ENCODE measurements around the gene SPCS2.
"Not testable (repeated sequence)": the region's sequence is repeated elsewhere in the genome, so short reads cannot be mapped to it uniquely, and the experiment has no call there.

SPCS2 gene

GRCh38 chr11:74950374-74950969, 1.4 kb downstream of the SPCS2 start:
- no peak for DNase-seq (ENCODE audit: low spot score)

DNA sequence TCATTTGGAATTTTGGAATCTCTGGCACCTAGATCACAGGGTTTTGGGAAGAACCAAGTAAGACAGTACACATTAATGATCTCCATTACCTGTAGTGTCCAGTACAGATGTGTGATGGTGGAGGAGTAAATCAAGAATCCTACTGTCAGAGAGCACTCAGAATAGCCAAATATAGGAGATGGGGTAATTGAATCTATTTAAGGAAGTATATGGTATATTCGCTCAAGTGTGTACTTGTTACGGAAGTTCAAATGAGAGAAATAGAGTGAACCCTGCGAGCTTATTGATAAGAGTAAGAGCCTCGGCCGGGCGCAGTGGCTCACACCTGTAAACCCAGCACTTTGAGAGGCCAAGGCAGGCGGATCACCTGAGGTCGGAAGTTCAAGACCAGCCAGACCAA, 2.2 kb downstream of the SPCS2 start:
- DNase-seq (ENCODE audit: low spot score) = no peak

DNA sequence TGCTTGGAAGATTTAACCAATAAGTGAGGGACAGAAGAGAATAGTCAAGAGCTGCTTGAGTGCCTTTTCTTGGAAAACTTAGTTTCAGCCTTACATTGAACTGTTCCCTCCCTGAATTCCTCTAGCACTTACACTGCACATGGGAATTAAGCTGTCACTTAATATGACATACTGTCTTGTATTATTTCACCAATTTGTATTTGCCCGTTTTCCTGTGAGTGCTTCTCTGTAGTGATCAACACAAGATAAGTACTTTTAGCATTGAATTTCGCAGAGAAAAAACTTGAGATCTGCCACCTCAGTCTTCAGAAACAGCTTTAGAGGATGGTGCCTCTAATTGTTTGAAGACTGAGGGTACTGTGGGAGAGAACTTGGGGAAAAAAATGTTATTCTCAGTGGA, 3.7 kb downstream of the SPCS2 start:
- DNase-seq (ENCODE audit: low spot score) = no peak

GRCh38 chr11:74953451-74953850, 4.4 kb downstream of the SPCS2 start:
- DNase-seq (ENCODE audit: low spot score) = no peak

DNA sequence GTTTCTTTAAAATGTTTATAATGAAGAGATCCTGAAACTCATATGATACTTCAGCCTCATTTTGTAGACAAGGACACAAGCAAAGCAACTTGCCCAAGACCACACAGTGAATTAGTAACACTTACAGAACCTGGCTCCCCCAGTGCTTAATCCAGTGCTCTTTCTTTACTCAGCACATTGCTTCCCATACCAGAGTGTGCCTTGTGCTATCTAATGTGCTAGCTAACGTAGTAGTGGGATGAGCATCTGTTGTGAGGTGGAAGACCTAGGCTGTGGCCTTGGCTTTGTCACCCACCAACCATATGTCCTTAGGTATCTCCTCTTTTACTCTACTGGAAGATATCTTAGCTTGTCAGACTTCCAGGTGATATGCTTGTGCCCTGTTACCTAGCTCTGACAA, 5.1 kb downstream of the SPCS2 start:
- no peak for DNase-seq (ENCODE audit: low spot score)

DNA sequence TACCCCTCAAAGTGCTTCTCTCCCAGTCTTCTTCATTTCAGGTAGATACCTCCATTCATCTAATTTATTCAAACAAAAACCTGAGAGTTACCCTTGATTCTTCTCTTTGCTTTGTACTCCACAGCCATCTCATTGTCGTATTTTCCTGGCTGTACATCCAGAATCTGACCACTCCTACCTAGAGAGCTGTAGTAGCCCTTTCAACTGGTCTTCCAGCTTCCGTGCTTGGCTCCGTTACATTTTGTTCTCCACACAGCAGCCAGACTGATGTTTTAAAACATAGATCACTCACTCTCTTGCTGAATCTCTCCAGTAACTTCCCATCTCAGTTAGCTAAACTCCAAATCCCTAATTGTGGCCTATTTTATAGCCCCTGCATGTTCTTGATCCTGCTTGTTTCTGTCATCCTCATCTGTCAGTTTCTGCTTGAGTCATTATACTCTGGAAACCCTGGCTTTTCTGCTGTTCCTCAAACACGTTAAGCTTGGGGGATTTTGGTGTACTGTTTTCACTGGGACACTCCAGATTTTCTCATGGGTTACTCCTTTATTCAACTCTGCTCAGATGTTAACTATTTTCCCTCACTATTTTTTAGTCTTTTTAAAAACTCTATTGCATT, 7.4 kb downstream of the SPCS2 start:
- no peak for DNase-seq (ENCODE audit: low spot score)

DNA sequence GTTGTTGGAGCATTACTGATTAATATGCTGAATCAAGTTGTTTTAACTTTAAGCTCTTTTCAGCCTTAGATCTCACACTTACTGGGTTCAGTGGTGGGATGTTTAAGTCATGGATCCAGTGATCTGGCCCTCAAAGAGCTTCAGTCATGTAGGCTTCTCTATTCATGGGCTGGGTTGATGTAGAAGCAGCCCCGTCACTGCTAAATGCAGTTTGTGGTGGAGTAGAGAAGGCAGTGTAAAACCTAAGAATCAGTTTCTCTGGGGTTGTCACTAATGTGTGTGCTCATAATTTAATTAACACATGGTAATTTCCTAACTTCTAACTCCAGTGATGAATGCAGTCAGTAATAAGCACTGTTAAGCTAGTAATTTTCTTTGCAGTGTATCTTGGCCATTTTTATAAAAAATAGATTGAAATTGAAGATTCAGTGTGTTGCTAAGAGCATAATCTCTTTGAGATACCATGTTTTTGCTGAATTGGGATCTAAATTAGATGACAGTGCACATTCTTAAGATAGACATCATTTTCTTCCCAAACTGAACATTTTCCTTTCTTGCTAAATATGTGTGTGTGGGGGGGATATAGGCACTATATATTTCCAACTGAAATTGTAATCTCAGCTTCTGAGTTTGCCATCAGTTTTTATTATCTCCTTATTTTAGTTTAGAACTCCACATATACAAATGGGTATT, 9.0 kb downstream of the SPCS2 start:
- no peak for DNase-seq (ENCODE audit: low spot score)

DNA sequence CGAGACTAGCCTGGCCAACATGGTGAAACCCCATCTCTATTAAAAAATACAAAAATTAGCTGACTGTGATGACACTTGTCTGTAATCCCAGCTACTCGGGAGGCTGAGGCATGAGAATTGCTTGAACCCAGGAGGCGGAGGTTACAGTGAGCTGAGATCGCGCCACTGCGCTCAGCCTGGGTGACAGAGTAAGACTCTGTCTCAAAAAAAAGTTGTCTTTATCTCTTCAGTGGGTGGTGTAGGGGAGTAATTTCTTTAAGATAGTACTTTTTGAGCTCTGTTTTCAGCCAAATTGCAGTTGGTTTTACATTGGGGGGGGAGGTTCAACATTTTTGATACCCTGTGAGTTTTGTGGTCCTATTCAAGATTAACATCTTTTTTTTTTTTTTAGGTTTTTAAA, 11.1 kb downstream of the SPCS2 start:
- DNase-seq (ENCODE audit: low spot score) = not testable (repeated sequence)

- no peak for DNase-seq (ENCODE audit: low spot score)
These were observed 17.6 kb downstream of the SPCS2 start for GRCh38 chr11:74966651-74967050.

GRCh38 chr11:74970852-74971395, 21.9 kb downstream of the SPCS2 start:
- no peak for DNase-seq (ENCODE audit: low spot score)

DNA sequence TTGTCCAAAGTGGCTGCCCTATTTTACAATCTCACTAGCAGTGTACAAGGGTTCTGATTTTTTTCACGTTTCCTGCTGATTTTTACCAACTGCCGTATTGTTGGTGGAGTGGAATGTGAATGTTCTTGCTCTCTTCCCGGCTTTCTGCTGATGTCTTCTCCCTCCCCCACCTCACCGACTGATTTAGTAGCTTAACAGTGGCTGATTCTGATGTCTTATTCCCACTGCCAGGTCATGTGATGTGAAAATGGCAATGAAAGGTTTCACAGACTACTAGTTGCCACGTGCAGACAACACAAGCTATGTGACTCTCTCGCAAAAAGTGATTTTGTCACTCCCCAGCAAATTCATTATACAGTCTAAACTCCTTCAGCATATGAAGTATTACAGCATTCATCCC, 22.4 kb downstream of the SPCS2 start:
- no peak for DNase-seq (ENCODE audit: low spot score)

GRCh38 chr11:74978041-74978440, 29.0 kb downstream of the SPCS2 start:
- DNase-seq (ENCODE audit: low spot score) = no peak

GRCh38 chr11:74980634-74981033, 31.6 kb downstream of the SPCS2 start:
- DNase-seq (ENCODE audit: low spot score) = no peak

- no peak for DNase-seq (ENCODE audit: low spot score)
These were observed 32.8 kb downstream of the SPCS2 start for GRCh38 chr11:74981888-74982287.

DNA sequence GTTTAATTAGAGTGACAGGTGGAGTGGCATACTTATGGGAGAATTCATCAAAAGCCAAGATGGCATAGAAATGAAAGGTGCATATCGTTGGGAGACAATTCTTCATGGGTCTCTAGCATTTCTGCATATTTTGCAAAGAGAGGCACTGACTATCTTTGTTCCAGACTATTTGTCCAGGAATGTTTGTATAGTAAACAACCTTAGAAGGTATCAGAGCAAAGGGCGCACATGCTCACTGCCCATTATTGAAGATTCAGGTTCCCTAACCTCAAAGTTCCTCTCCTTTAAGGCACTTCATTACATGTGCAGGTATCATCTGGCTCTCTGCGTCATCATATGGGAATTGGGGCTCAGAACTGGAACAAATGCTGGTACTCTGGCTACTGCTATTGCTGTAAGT, 35.0 kb downstream of the SPCS2 start:
- DNase-seq (ENCODE audit: low spot score) = no peak

GRCh38 chr11:74984730-74985129, 35.7 kb downstream of the SPCS2 start:
- DNase-seq (ENCODE audit: low spot score) = no peak

DNA sequence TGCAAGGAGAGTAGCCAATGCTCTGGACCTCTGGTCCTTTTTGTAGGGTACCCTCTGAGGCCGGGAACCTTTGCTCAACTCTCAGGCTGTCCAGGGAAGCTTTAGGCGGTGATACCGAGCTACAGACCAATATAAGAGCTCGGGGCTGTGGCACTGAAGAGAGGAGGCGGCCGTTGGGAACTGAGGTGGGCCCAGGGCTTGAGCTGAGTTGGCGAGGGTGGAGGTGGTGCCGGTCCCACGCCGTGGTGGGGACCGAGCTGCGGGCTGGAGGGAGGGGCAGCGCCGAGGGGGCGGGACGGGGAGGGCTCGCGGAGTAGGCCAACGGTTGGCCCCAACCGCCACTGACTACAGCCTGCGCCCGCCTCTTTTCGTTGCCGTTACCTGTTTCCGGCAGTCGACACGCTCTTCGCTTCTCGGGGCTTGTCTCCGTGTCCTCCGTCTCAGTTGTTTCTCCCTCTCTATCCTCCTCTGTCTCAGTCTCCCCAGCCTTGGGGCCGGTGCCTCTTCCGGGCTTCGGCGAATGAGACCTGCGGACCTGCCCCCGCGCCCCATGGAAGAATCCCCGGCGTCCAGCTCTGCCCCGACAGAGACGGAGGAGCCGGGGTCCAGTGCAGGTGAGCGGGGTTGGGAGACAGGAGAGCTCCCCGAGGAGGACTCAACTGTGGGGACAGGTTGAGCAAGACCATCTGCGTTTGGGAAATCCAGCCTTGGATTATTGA, 39.6 kb downstream of the SPCS2 start, which contains the start of gene NEU3:
Gene NEU3 (plus strand): TSS at position 393 of the 719 bp plus-strand sequence. CDS start 128 bp downstream, at position 521.
- peak; percentile 94 for DNase-seq (ENCODE audit: low spot score)

- DNase-seq (ENCODE audit: low spot score) = no peak
These were observed 40.2 kb downstream of the SPCS2 start for GRCh38 chr11:74989260-74989638.

GRCh38 chr11:74990150-74990549, 41.1 kb downstream of the SPCS2 start:
- DNase-seq (ENCODE audit: low spot score) = not testable (repeated sequence)

DNA sequence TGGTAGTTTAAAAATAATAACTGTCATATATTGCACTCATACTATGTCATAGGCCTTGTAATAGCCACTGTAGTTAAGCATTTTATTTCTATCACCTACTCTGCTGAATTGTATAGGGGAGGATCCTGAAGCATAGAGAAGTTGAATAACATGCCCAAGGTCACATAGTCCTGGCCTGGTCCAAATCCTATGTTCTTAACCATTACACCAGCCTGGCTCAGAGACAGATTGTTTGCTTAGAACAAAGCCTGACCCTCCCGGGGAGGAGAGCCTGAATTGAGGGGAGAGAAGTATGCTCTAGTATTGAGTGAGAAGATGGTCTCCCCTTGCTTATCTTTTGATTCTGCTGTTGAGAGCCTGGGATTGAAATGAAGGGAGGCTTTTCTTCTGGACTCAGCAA, 41.9 kb downstream of the SPCS2 start:
- no peak for DNase-seq (ENCODE audit: low spot score)

DNA sequence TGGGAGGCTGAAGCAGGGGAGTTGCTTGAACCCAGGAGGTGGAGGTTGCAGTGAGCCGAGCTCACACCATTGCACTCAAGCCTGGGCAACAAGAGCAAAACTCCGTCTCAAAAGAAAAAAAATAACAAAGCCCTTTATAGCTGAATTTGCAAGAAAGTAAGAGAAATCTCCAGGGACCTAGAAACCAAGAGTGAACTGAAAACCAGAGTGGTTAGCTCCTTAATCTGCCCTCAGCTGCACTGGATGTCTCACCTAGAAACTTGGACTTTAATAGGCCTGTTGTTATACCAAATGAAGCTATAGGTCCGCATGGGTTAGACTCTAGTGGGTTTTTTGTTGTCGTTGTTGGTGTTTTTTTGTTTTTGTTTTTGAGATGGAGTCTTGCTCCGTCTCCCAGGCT, 43.8 kb downstream of the SPCS2 start:
- DNase-seq (ENCODE audit: low spot score) = no peak

- DNase-seq (ENCODE audit: low spot score) = no peak
These were observed 51.9 kb downstream of the SPCS2 start for GRCh38 chr11:75000975-75001354.

GRCh38 chr11:75001686-75002085, 52.6 kb downstream of the SPCS2 start:
- DNase-seq (ENCODE audit: low spot score) = no peak
